Ovary (tissue), 9 donors: ENCODE measurements around the gene TRPV3. TPM values are rescaled to one million over a fixed set of nuclear protein-coding genes. Genes with fewer than 3 reads are reported as not detected.

Source experiments
- DNase-seq, 5 donors: peaks; one replicate each; pipeline ENCODE4 v3.0.0-alpha.2; 2019 to 2020
- H3K27ac ChIP-seq, 2 donors: fragments of 200-600 bp; one replicate each; pipeline versions ENCODE4 v1.5.1 to v1.8.0; 2019 to 2022
- H3K27me3 ChIP-seq: fragments of 200-600 bp; one replicate; pipeline ENCODE4 v1.8.0; 2022
- H3K36me3 ChIP-seq: fragments of 200-600 bp; sonication (generic); one replicate; pipeline ENCODE4 v1.5.1; 2019
- H3K4me1 ChIP-seq: one replicate; pipeline ENCODE4 v1.8.1; 2013; ENCODE audit warnings: mild to moderate bottlenecking, moderate library complexity; ENCODE audit not compliant: insufficient read depth
- H3K4me3 ChIP-seq: fragments of 200-600 bp; sonication (generic); one replicate; pipeline ENCODE4 v1.5.1; 2017
- H3K9me3 ChIP-seq, 2 donors: fragments of 200-600 bp in 1 of 2; sonication (generic) in 1 of 2; one replicate each; pipeline versions ENCODE4 v1.5.1 to v1.8.1; 2013 to 2019; ENCODE audit warnings: mild to moderate bottlenecking in 1 of 2, moderate library complexity in 1 of 2
- CTCF ChIP-seq, 3 donors: fragments of 450-650 bp in 2 of 3; fragments of 200-600 bp in 1 of 3; IDR thresholded peaks; one replicate each; pipeline versions ENCODE4 v1.5.1 to v1.8.0; 2016 to 2022; ENCODE audit warnings: antibody characterized with exemption in 3 of 3, mild to moderate bottlenecking in 1 of 3
- EP300 ChIP-seq: sonication (generic); formaldehyde crosslinking; IDR thresholded peaks from one replicate; pipeline ENCODE4 v1.6.1; 2017; ENCODE audit warnings: antibody characterized with exemption
- POLR2A ChIP-seq: fragments of 450-650 bp; IDR thresholded peaks from one replicate; pipeline ENCODE4 v1.6.1; 2017; ENCODE audit warnings: antibody characterized with exemption, mild to moderate bottlenecking, moderate library complexity
- WGBS, 3 donors: extraction: QIAGEN DNeasy Blood & Tissue Kit in 1 of 3; methylation state at CpG; one replicate each; pipeline versions ENCODE4 v1.1.5 to v1.1.7; 2013 to 2017; 5-methylcytosine and 5-hydroxymethylcytosine counted together
- intact Hi-C, 4 donors: fragments of 100-400 bp; cut with DNase I; formaldehyde crosslinking; loops; one replicate each; pipeline versions ENCODE4 v1.11.0 to v1.15.1; 2022 to 2023
- polyA plus RNA-seq, 2 donors: library from polyadenylated mRNA; stranded (reverse); fragments of 200-250 nt in 1 of 2; fragments of 350-450 nt in 1 of 2; fragmentation: Illumina TruSeq in 1 of 2; extraction: RNeasy Lipid Tissue Mini Kit (QIAGEN cat#74804) in 1 of 2; gene quantifications; one replicate each; pipeline ENCODE4 v1.2.3, GENCODE V29; 2013 to 2014
- total RNA-seq, 7 donors: library from RNA; depleted of rRNA in 2 of 7; stranded (reverse); fragments of >200 nt in 2 of 7; fragmentation: NEBNext Ultra II Directional in 3 of 7; extraction: Animal tissue kit (Norgen Biotek cat#: 25700) in 3 of 7; gene quantifications; one replicate each; pipeline versions ENCODE4 v1.1.0 to v1.2.4, GENCODE V29; 2016 to 2023
- donor health status: DM: no; HTN: no; CAD: no; lungs with moderate emphysema.
- donor health status: DM: no; HTN: no; CAD: no.
- donor health status: Bipolar disorder and iron deficiency.
- donor health status: DM: yes; HTN: yes; CAD: no.
- donor health status: DM: no; HTN: no; CAD: no.
- donor health status: DM: yes; HTN: yes; CAD: no.

TRPV3 gene
- total and polyA plus RNA-seq, 9 donors: 0.12 to 5.8 (median 1.9) TPM

- WGBS, 3 donors: 71 to 87% (median 73%) methylated on average over 4 to 5 of the region's 5 CpGs
- H3K27ac ChIP-seq: no peak overlapping the region
- DNase-seq: no peak
- TF ChIP-seq POLR2A (no peak), EP300 (no peak), CTCF (IDR thresholded peaks at IDR 0.05) (no peak)
- no peaks in the 10 kb centered on the region for H3K36me3 ChIP-seq
- no peaks in the 10 kb centered on the region for H3K9me3 ChIP-seq
- no peak overlapping the region for H3K4me3 ChIP-seq
- H3K27me3 ChIP-seq: no peaks in the 10 kb centered on the region
- H3K4me1 ChIP-seq: no peaks in the 10 kb centered on the region
- intact Hi-C loops: no loop called here
Measured at GRCh38 chr17:3502466-3502865, 55.1 kb downstream of the TRPV3 start.

GRCh38 chr17:3501344-3501743 lies 56.3 kb downstream of the TRPV3 start:
- WGBS, 3 donors: 48 to 62% (median 57%) methylated on average over 5 of the region's 5 CpGs
- intact Hi-C loops: no loop called here
- Histone ChIP-seq H3K9me3 (no peaks in the 10 kb centered on the region), H3K36me3 (no peaks in the 10 kb centered on the region), H3K4me3 (no peak overlapping the region), H3K4me1 (no peaks in the 10 kb centered on the region), H3K27me3 (no peaks in the 10 kb centered on the region), H3K27ac (no peak overlapping the region)
- TF ChIP-seq EP300 (no peak), CTCF (IDR thresholded peaks at IDR 0.05) (no peak), POLR2A (no peak)
- no peak for DNase-seq

- Histone ChIP-seq H3K27me3 (no peaks in the 10 kb centered on the region), H3K4me1 (no peaks in the 10 kb centered on the region), H3K4me3 (no peak overlapping the region), H3K36me3 (no peaks in the 10 kb centered on the region), H3K27ac (no peak overlapping the region), H3K9me3 (no peaks in the 10 kb centered on the region)
- no peak for DNase-seq
- 83 to 88% (median 85%) methylated on average over 7 of the region's 7 CpGs for WGBS, 3 donors
- TF ChIP-seq POLR2A (no peak), CTCF (IDR thresholded peaks at IDR 0.05) (no peak), EP300 (no peak)
- intact Hi-C loops: no loop called here
Measured at GRCh38 chr17:3497101-3497500, 60.5 kb downstream of the TRPV3 start.

- Histone ChIP-seq H3K27me3 (no peaks in the 10 kb centered on the region), H3K36me3 (no peaks in the 10 kb centered on the region), H3K9me3 (no peaks in the 10 kb centered on the region), H3K4me3 (no peak overlapping the region), H3K27ac (no peak overlapping the region), H3K4me1 (no peaks in the 10 kb centered on the region)
- WGBS, 3 donors: 85 to 94% (median 89%) methylated on average over 8 of the region's 8 CpGs
- DNase-seq: no peak
- intact Hi-C loops: no loop called here
- TF ChIP-seq POLR2A (no peak), CTCF (IDR thresholded peaks at IDR 0.05) (no peak), EP300 (no peak)
Measured at GRCh38 chr17:3485481-3486068, 72.0 kb downstream of the TRPV3 start.
